KMS-11 (cell line): ENCODE results near the gene SEMA5A.

ENCODE experiments used
- H2AFZ ChIP-seq: fragments of 200-600 bp; sonication (generic); 2 replicates; pipeline ENCODE4 v1.6.1; 2016; ENCODE audit warnings: antibody characterized with exemption, mixed run types, low read depth
- H3K27ac ChIP-seq: fragments of 200-600 bp; sonication (generic); 2 replicates; pipeline ENCODE4 v1.6.1; 2016; ENCODE audit warnings: mild to moderate bottlenecking, mixed run types
- H3K27me3 ChIP-seq: fragments of 200-600 bp; sonication (generic); 2 replicates; pipeline ENCODE4 v1.6.1; 2017; ENCODE audit warnings: mild to moderate bottlenecking, low read depth, mixed run types, moderate library complexity; ENCODE audit not compliant: insufficient read depth
- H3K36me3 ChIP-seq: fragments of 200-600 bp; sonication (generic); 2 replicates; pipeline ENCODE4 v1.6.1; 2017; ENCODE audit warnings: mild to moderate bottlenecking, mixed run types; ENCODE audit not compliant: insufficient read depth
- H3K4me1 ChIP-seq: fragments of 200-600 bp; sonication (generic); 2 replicates; pipeline ENCODE4 v1.6.1; 2016; ENCODE audit warnings: mild to moderate bottlenecking, low read depth, mixed run types; ENCODE audit not compliant: poor library complexity, severe bottlenecking
- H3K4me2 ChIP-seq: fragments of 200-600 bp; sonication (generic); 2 replicates; pipeline ENCODE4 v1.7.0; 2016; ENCODE audit warnings: mild to moderate bottlenecking, mixed run types
- H3K4me3 ChIP-seq: fragments of 200-600 bp; sonication (generic); IDR thresholded peaks from 2 replicates; pipeline ENCODE4 v1.6.1; 2017; ENCODE audit warnings: low read depth, low read length, mixed read lengths; ENCODE audit not compliant: insufficient read depth
- H3K79me2 ChIP-seq: fragments of 200-600 bp; sonication (generic); 2 replicates; pipeline ENCODE4 v1.6.1; 2016; ENCODE audit warnings: low read depth, mixed run types; ENCODE audit not compliant: insufficient read depth
- H3K9ac ChIP-seq: fragments of 200-600 bp; sonication (generic); 2 replicates; pipeline ENCODE4 v1.6.1; 2016; ENCODE audit warnings: mild to moderate bottlenecking, mixed run types
- H4K20me1 ChIP-seq: fragments of 200-600 bp; sonication (generic); 2 replicates; pipeline ENCODE4 v1.6.1; 2016; ENCODE audit warnings: mild to moderate bottlenecking, mixed run types; ENCODE audit not compliant: insufficient read depth
- CTCF ChIP-seq: fragments of 200-600 bp; sonication (generic); conservative IDR thresholded peaks from 2 replicates; pipeline ENCODE4 v1.6.1; 2017; ENCODE audit warnings: low read depth, mild to moderate bottlenecking, antibody characterized with exemption, low read length, moderate library complexity, mixed read lengths

The SEMA5A gene

DNA sequence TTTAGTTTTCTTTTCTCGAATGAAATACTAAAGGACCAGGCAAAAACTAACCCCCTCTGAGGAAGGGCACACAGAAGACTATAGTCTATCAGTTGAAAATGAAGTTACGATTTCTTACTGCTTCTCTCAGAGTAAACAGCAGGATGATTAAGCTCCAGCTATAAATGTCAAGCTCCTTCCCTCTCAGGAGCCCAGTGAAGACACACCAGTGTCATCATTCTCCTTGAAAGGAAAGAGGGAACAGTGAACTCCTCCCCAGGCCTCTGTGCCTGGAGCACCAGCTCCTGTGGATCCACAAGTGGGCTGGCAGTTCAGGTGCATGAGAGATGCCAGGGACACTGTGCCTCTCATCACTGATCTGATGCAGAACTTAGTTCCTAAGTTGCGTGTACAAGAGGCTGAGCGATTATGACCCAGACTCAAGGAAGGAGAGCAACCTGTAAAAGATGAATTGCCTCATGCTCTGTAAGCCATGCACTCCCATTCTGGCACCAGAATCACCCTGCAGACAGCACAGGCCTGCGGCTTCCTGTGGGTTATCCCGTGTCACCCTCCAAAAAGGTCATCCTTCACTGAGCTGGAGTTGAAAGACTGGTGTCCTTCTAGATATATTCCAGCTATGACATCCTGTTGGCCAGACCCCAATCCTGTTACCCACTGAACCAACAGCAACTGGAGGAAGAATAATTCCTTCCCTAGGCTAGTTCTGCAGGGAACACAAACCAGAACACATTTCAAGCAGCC lies 394.0 kb downstream of the SEMA5A start:
- H3K27me3 ChIP-seq, result no peaks in the 10 kb centered on the region
- H3K36me3 ChIP-seq, result no peaks in the 10 kb centered on the region
- TF ChIP-seq CTCF, result no peak
- no peaks in the 10 kb centered on the region for H4K20me1 ChIP-seq
- H3K4me2 ChIP-seq, result no peak overlapping the region
- H3K4me1 ChIP-seq, result no peaks in the 10 kb centered on the region
- H3K9ac ChIP-seq, result no peak overlapping the region
- H2AFZ ChIP-seq, result no peak overlapping the region
- no peaks in the 10 kb centered on the region for H3K79me2 ChIP-seq
- no peak overlapping the region for H3K27ac ChIP-seq
- no peak overlapping the region for H3K4me3 ChIP-seq

GRCh38 chr5:9149988-9150387 lies 395.9 kb downstream of the SEMA5A start:
- H3K27me3 ChIP-seq, result no peaks in the 10 kb centered on the region
- H3K79me2 ChIP-seq, result no peaks in the 10 kb centered on the region
- no peaks in the 10 kb centered on the region for H3K4me1 ChIP-seq
- no peak overlapping the region for H2AFZ ChIP-seq
- no peaks in the 10 kb centered on the region for H3K36me3 ChIP-seq
- H3K9ac ChIP-seq, result no peak overlapping the region
- H3K4me2 ChIP-seq, result no peak overlapping the region
- no peak overlapping the region for H3K27ac ChIP-seq
- TF ChIP-seq CTCF, result no peak
- H3K4me3 ChIP-seq, result no peak overlapping the region
- H4K20me1 ChIP-seq, result no peaks in the 10 kb centered on the region

DNA sequence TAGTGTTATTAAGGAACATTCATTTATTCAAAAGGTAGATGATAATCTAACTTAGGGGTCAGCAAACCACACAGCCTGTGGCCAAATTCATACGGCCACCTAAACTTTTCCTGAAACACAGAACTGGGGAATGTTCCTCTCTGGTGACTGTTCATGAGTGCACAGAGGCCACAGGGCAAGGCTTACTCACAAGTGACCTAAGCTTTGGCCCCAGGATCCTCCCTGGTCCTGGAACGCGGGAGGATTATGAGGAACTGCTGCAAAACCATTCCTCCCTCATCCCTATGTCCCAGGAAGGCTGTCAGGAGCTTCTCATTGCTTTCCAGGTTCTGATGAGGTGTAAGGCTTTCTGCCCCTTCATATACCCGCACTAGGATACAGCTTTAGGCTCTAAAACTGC lies 397.6 kb downstream of the SEMA5A start:
- no peaks in the 10 kb centered on the region for H3K36me3 ChIP-seq
- H2AFZ ChIP-seq, result no peak overlapping the region
- H3K79me2 ChIP-seq, result no peaks in the 10 kb centered on the region
- H3K4me3 ChIP-seq, result no peak overlapping the region
- no peak overlapping the region for H3K27ac ChIP-seq
- no peaks in the 10 kb centered on the region for H4K20me1 ChIP-seq
- H3K4me1 ChIP-seq, result no peaks in the 10 kb centered on the region
- H3K9ac ChIP-seq, result no peak overlapping the region
- no peak for TF ChIP-seq CTCF
- no peaks in the 10 kb centered on the region for H3K27me3 ChIP-seq
- no peak overlapping the region for H3K4me2 ChIP-seq

GRCh38 chr5:9140711-9141110 lies 405.2 kb downstream of the SEMA5A start:
- H3K4me1 ChIP-seq, result no peaks in the 10 kb centered on the region
- H3K27ac ChIP-seq, result no peak overlapping the region
- H2AFZ ChIP-seq, result no peak overlapping the region
- no peak overlapping the region for H3K4me2 ChIP-seq
- no peaks in the 10 kb centered on the region for H3K27me3 ChIP-seq
- H3K79me2 ChIP-seq, result no peaks in the 10 kb centered on the region
- H3K4me3 ChIP-seq, result no peak overlapping the region
- no peaks in the 10 kb centered on the region for H4K20me1 ChIP-seq
- no peak overlapping the region for H3K9ac ChIP-seq
- no peak for TF ChIP-seq CTCF
- no peaks in the 10 kb centered on the region for H3K36me3 ChIP-seq
